HCT116 (cell line): ENCODE data around the gene MAP7. TPM values are rescaled to one million over a fixed set of nuclear protein-coding genes. Genes with fewer than 3 reads are reported as not detected.

ENCODE experiments used
- ATAC-seq: fragments of 200-7000 bp; cut with Tn5 transposase; 2 replicates; pipeline ENCODE4 v1.9.1; 2020; ENCODE audit warnings: mild to moderate bottlenecking, moderate library complexity
- BruUV-seq: library from RNA; stranded (reverse); fragments of 400-500 nt; replicated peaks from 2 replicates; lab custom pipeline; 2021; lab: Mats Ljungman, UMichigan
- CTCF ChIA-PET: fragments of 300-600 bp; sonication (Branson Sonifier 250); formaldehyde crosslinking; loops from one replicate; lab custom pipeline; 2021; ENCODE audit warnings: antibody characterized with exemption; lab: Charles Lee
- POLR2A ChIA-PET: fragments of 300-600, 350-600 bp; sonication (Branson Sonifier 250); formaldehyde crosslinking; loops from one replicate; lab custom pipeline; 2021; ENCODE audit warnings: antibody characterized with exemption; lab: Charles Lee
- RAD21 ChIA-PET, 2 experiments: fragments of 300-600 bp; sonication (Branson Sonifier 250); formaldehyde crosslinking; loops; one replicate each; lab custom pipeline; 2023; ENCODE audit warnings: low total read pairs in 2 of 2; ENCODE audit not compliant: uncharacterized antibody in 2 of 2, unreplicated experiment in 2 of 2, low non-redundant PET in 1 of 2; lab: Charles Lee
- DNase-seq: peaks from one replicate; pipeline ENCODE4 v3.0.0-alpha.2; 2010; ENCODE audit warnings: low read depth, low spot score
- H2AFZ ChIP-seq: fragments of 200-600 bp; shearing (Covaris generic), sonication (generic); 2 replicates; pipeline ENCODE4 v1.6.1; 2017; ENCODE audit warnings: low read depth, mixed run types, mixed read lengths, antibody characterized with exemption, low read length; ENCODE audit not compliant: poor library complexity, severe bottlenecking
- H3K27ac ChIP-seq: 2 replicates; pipeline ENCODE4 v1.5.1; 2012; ENCODE audit warnings: low read depth, low read length
- H3K27me3 ChIP-seq: fragments of 200-600 bp; sonication (generic); 2 replicates; pipeline ENCODE4 v1.6.1; 2016; ENCODE audit warnings: mixed run types, low read length, mixed read lengths; ENCODE audit not compliant: insufficient read depth
- H3K36me3 ChIP-seq, 2 experiments: fragments of 200-500 bp in 1 of 2; fragments of 200-600 bp in 1 of 2; sonication (Bioruptor generic) in 1 of 2; sonication (generic) in 1 of 2; 2 replicates each; pipeline versions ENCODE4 v1.5.1 to v1.6.1; 2014 to 2016; ENCODE audit warnings: low read length in 2 of 2, inconsistent platforms in 1 of 2, mixed read lengths in 1 of 2, mixed run types in 1 of 2; ENCODE audit not compliant: insufficient read depth in 2 of 2, control insufficient read depth in 1 of 2
- H3K4me1 ChIP-seq, 2 experiments: fragments of 200-600 bp in 1 of 2; sonication (generic) in 1 of 2; 2 replicates each; pipeline versions ENCODE4 v1.5.1 to v1.6.1; 2012 to 2017; ENCODE audit warnings: low read length in 2 of 2, inconsistent platforms in 1 of 2, mild to moderate bottlenecking in 1 of 2, mixed read lengths in 1 of 2, mixed run types in 1 of 2, moderate library complexity in 1 of 2; ENCODE audit not compliant: insufficient read depth in 2 of 2, control insufficient read depth in 1 of 2
- H3K4me2 ChIP-seq: fragments of 200-600 bp; sonication (generic); 2 replicates; pipeline ENCODE4 v1.6.1; 2017; ENCODE audit warnings: mixed run types, low read length, mixed read lengths
- H3K4me3 ChIP-seq, 2 experiments: fragments of 200-600 bp in 1 of 2; sonication (generic) in 1 of 2; replicated peaks in 1 of 2; 2 replicates each; pipeline ENCODE4 v1.5.1; 2011 to 2016; ENCODE audit warnings: low read length in 2 of 2, control low read depth in 1 of 2, low read depth in 1 of 2, mild to moderate bottlenecking in 1 of 2, mixed read lengths in 1 of 2, mixed run types in 1 of 2
- H3K79me2 ChIP-seq: fragments of 200-600 bp; sonication (generic); 2 replicates; pipeline ENCODE4 v1.6.1; 2017; ENCODE audit warnings: mild to moderate bottlenecking, mixed run types, low read length, moderate library complexity, mixed read lengths; ENCODE audit not compliant: insufficient read depth
- H3K9ac ChIP-seq: fragments of 200-600 bp; sonication (generic); 2 replicates; pipeline ENCODE4 v1.6.1; 2016; ENCODE audit warnings: low read length, mixed read lengths
- H3K9me2 ChIP-seq: fragments of 200-600 bp; sonication (generic), shearing (Covaris generic); 2 replicates; pipeline ENCODE4 v1.6.1; 2017; ENCODE audit warnings: mixed run types, mild to moderate bottlenecking, moderate library complexity; ENCODE audit not compliant: insufficient read depth
- H3K9me3 ChIP-seq, 2 experiments: fragments of 200-500 bp in 1 of 2; fragments of 200-600 bp in 1 of 2; sonication (Bioruptor generic) in 1 of 2; sonication (generic) in 1 of 2; 2 replicates each; pipeline ENCODE4 v1.6.1; 2014 to 2017; ENCODE audit warnings: low read length in 2 of 2, mixed read lengths in 2 of 2, inconsistent platforms in 1 of 2, low read depth in 1 of 2, mild to moderate bottlenecking in 1 of 2, mixed run types in 1 of 2, moderate library complexity in 1 of 2; ENCODE audit not compliant: control insufficient read depth in 1 of 2, insufficient read depth in 1 of 2
- H4K20me1 ChIP-seq: fragments of 200-600 bp; sonication (generic), shearing (Covaris generic); 2 replicates; pipeline ENCODE4 v1.6.1; 2017; ENCODE audit warnings: mixed run types, mild to moderate bottlenecking, moderate library complexity; ENCODE audit not compliant: insufficient read depth
- CEBPB ChIP-seq: IDR thresholded peaks from 2 replicates; pipeline ENCODE4 v1.6.1; 2012; ENCODE audit warnings: low read depth
- CTCF ChIP-seq, 3 experiments: fragments of 200-600 bp in 1 of 3; sonication (generic) in 1 of 3; IDR thresholded peaks in 2 of 3; conservative IDR thresholded peaks in 1 of 3; 2 replicates each; pipeline ENCODE4 v1.5.1; 2012 to 2017; ENCODE audit warnings: low read depth in 2 of 3, low read length in 2 of 3, antibody characterized with exemption in 1 of 3, borderline replicate concordance in 1 of 3, control low read depth in 1 of 3, mild to moderate bottlenecking in 1 of 3, mixed read lengths in 1 of 3, mixed run types in 1 of 3, moderate library complexity in 1 of 3; ENCODE audit not compliant: insufficient read depth in 1 of 3
- MAX ChIP-seq: IDR thresholded peaks from 2 replicates; pipeline ENCODE4 v1.6.1; 2012
- POLR2A ChIP-seq: IDR thresholded peaks from 2 replicates; pipeline ENCODE4 v1.7.0; 2011; ENCODE audit warnings: borderline replicate concordance; ENCODE audit not compliant: insufficient read depth, insufficient read length; ENCODE audit errors: extremely low read depth
- RAD21 ChIP-seq: IDR thresholded peaks from 2 replicates; pipeline ENCODE4 v1.6.1; 2012; ENCODE audit warnings: low read depth, mild to moderate bottlenecking
- SP1 ChIP-seq: IDR thresholded peaks from 2 replicates; pipeline ENCODE4 v1.6.1; 2012; ENCODE audit warnings: low read depth
- YY1 ChIP-seq: IDR thresholded peaks from 2 replicates; pipeline ENCODE4 v1.6.1; 2011; ENCODE audit warnings: low read length, low read depth, moderate library complexity, mild to moderate bottlenecking; ENCODE audit not compliant: insufficient replicate concordance; ENCODE audit errors: extremely low read depth
- ZFX ChIP-seq: fragments of 450-650 bp; IDR thresholded peaks from 2 replicates; pipeline ENCODE4 v1.6.1; 2017
- ZNF274 ChIP-seq: fragments of 200-500 bp; sonication (Bioruptor generic); IDR thresholded peaks from 2 replicates; pipeline ENCODE4 v1.6.1; 2014; ENCODE audit warnings: mild to moderate bottlenecking, low read depth, low read length, inconsistent platforms
- intact Hi-C: fragments of 100-400 bp; cut with micrococcal nuclease; formaldehyde crosslinking; loops from 2 replicates; pipeline ENCODE4 v1.10.0; 2022
- total RNA-seq: library from RNA; stranded (reverse); gene quantifications from one replicate; pipeline ENCODE4 v1.2.1, GENCODE V29; 2021; ENCODE audit not compliant: unreplicated experiment

MAP7 gene
- total RNA-seq, 1 experiment from 2014 or later = 35.5 TPM

- no peaks in the 10 kb centered on the region for H3K27me3 ChIP-seq
- ATAC-seq (peak; percentile 58), DNase-seq (no peak)
- H3K4me1 ChIP-seq = no peaks in the 10 kb centered on the region
- no peak overlapping the region for H3K27ac ChIP-seq
- H3K79me2 ChIP-seq = peaks cover 45% of the 10 kb centered on the region
- H3K4me3 ChIP-seq = no peak overlapping the region
- no peak overlapping the region for H3K4me2 ChIP-seq
- H4K20me1 ChIP-seq = peaks cover 4% of the 10 kb centered on the region; the same call in 1 of the 2 replicates
- H2AFZ ChIP-seq = no peak overlapping the region
- ChIA-PET RAD21 (no interaction called here), CTCF (no interaction called here), POLR2A (no interaction called here)
- intact Hi-C loops = no loop called here
- no peaks in the 10 kb centered on the region for H3K9me2 ChIP-seq
- no peak overlapping the region for H3K9ac ChIP-seq
- no peaks in the 10 kb centered on the region for H3K36me3 ChIP-seq
- H3K9me3 ChIP-seq = no peaks in the 10 kb centered on the region
- no TSS peak for BruUV-seq
- TF ChIP-seq SP1 (no peak), POLR2A (no peak), YY1 (no peak), MAX (no peak)
These were observed 23.9 kb downstream of the MAP7 start for GRCh38 chr6:136526196-136526930.

- peaks cover 4% of the 10 kb centered on the region; the same call in 1 of the 2 replicates for H4K20me1 ChIP-seq
- H3K4me1 ChIP-seq = no peaks in the 10 kb centered on the region
- TF ChIP-seq RAD21 = no peak
- TF ChIP-seq CEBPB = no peak
- TF ChIP-seq ZNF274 = no peak
- TF ChIP-seq CTCF (IDR thresholded peaks at IDR 0.05 in 2 of 3, conservative IDR thresholded peaks at IDR 0.05 in 1 of 3; ENCODE audit: borderline replicate concordance in 1 of 3, insufficient read depth in 1 of 3, low read depth in 2 of 3, low read length in 2 of 3) = no peak
- no peak for TF ChIP-seq MAX
- TF ChIP-seq SP1 = no peak
- TF ChIP-seq ZFX = no peak
- TF ChIP-seq, all 23 proteins: peak for 0
- H3K27me3 ChIP-seq = no peaks in the 10 kb centered on the region
- ChIA-PET POLR2A (no interaction called here), CTCF (no interaction called here), RAD21 (no interaction called here)
- no peaks in the 10 kb centered on the region for H3K9me3 ChIP-seq
- ATAC-seq (no peak), DNase-seq (no peak)
- H3K4me2 ChIP-seq = no peak overlapping the region
- H3K27ac ChIP-seq = no peak overlapping the region
- no peaks in the 10 kb centered on the region for H3K36me3 ChIP-seq
- H2AFZ ChIP-seq = no peak overlapping the region
- H3K9ac ChIP-seq = no peak overlapping the region
- no peaks in the 10 kb centered on the region for H3K9me2 ChIP-seq
- intact Hi-C loops = no loop called here
- no TSS peak for BruUV-seq
- H3K79me2 ChIP-seq = peaks cover 44% of the 10 kb centered on the region
- H3K4me3 ChIP-seq = no peak overlapping the region
These were observed 24.5 kb downstream of the MAP7 start for GRCh38 chr6:136525586-136526195.
